Measurements from ENCODE around the gene GPR162.

- TF ChIP-seq, protein P1, sequence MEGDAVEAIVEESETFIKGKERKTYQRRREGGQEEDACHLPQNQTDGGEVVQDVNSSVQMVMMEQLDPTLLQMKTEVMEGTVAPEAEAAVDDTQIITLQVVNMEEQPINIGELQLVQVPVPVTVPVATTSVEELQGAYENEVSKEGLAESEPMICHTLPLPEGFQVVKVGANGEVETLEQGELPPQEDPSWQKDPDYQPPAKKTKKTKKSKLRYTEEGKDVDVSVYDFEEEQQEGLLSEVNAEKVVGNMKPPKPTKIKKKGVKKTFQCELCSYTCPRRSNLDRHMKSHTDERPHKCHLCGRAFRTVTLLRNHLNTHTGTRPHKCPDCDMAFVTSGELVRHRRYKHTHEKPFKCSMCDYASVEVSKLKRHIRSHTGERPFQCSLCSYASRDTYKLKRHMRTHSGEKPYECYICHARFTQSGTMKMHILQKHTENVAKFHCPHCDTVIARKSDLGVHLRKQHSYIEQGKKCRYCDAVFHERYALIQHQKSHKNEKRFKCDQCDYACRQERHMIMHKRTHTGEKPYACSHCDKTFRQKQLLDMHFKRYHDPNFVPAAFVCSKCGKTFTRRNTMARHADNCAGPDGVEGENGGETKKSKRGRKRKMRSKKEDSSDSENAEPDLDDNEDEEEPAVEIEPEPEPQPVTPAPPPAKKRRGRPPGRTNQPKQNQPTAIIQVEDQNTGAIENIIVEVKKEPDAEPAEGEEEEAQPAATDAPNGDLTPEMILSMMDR (IDR thresholded peaks at IDR 0.05), result no peak
- TF ChIP-seq POLR2AphosphoS5 (IDR thresholded peaks at IDR 0.05), result no peak
These were observed 46.1 kb upstream of the GPR162 start for GRCh38 chr12:6775185-6776174.

Measured in esophagus muscularis mucosa (tissue), 3 donors.